Activated CD4-positive, CD25-positive, alpha-beta regulatory T cell treated with anti-CD3 and anti-CD28 coated beads, Interleukin-2, amount 50 U/mL, for 16 hours (primary cell): ENCODE measurements around the gene MSH3.
"Not testable (repeated sequence)": the region's sequence is repeated elsewhere in the genome, so short reads cannot be mapped to it uniquely, and the experiment has no call there.

Experiments
- DNase-seq: peaks from one replicate; pipeline ENCODE4 v3.0.0-alpha.2; 2020; ENCODE audit warnings: low read depth, low spot score

Gene MSH3

DNA sequence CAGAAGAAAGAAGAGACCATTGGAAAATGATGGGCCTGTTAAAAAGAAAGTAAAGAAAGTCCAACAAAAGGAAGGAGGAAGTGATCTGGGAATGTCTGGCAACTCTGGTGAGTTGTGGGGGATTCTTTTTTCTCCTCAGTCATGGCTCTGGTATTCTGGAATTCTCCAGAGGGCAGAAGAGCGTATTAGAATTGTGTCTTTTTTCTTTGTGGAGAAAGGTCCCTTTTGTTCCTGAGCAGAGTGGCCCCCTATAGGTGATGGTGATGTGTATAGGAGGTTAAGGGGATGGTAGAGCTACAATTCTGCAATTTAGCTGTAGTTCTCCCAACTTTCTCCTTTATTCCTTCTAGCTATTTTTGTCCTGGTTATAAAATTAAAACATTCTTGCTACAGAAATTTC lies 2.0 kb downstream of the MSH3 start:
- DNase-seq: no peak

DNA sequence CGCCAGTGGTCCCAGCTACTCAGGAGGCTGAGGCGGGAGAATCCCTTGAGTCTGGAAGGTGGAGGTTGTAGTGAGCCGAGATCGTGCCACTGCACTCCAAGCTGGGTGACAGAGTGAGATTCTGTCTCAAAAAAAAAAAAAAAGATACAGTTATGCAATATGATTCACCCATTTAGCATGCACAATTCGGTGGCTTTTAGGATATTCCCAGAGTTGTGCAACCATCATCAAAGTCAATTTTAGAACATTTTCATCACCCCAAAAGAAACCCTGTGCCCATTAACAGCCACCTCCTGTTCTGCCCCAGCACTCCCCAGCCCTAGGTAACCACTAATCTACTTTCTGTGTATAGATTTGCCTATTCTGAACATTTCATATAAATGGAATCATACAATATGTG lies 4.7 kb downstream of the MSH3 start:
- no peak for DNase-seq

DNA sequence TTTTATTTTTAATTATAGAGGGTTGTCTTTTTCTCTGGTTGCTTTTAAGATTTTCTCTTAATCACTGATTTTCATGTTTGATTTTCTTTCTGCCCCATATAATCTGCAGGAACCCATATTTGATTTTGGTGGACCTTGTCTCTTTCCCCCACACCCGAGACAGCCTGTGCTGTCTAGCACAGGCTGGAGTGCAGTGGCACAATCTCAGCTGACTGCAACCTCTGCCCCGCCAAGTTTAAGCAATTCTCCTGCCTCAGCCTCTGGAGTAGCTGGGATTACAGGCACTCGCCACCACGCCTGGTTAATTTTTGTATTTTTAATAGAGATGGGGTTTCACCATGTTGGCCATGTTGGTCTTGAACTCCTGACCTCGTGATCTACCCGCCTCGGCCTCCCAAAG lies 6.2 kb downstream of the MSH3 start:
- not testable (repeated sequence) for DNase-seq

DNA sequence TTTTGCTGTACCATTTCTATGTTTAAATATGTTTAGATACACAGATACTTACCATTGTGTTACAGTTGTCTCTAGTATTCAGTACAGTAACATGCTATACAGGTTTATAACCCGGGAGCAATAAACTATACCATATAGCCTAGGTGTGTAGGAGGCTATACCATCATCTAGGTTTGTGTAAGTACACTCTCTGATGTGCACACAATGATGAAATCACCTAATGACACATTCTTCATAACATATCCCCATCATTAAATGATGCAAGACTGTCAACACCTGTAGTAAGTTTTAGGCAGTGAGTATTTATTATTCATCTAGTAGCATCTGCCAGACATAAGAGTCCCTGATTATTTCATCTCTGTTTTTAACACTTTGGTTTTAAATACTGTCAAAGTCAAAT lies 7.7 kb downstream of the MSH3 start:
- DNase-seq: no peak

DNA sequence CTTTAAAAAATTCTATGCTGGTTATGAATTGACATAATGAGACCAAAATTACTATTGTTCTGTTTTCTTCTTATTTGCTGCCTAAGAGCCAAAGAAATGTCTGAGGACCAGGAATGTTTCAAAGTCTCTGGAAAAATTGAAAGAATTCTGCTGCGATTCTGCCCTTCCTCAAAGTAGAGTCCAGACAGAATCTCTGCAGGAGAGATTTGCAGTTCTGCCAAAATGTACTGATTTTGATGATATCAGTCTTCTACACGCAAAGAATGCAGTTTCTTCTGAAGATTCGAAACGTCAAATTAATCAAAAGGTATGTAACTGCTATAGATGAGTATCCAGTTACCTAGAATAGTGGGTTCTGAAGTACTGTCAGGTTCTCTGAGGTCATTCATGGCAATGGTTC lies 10.6 kb downstream of the MSH3 start:
- no peak for DNase-seq

DNA sequence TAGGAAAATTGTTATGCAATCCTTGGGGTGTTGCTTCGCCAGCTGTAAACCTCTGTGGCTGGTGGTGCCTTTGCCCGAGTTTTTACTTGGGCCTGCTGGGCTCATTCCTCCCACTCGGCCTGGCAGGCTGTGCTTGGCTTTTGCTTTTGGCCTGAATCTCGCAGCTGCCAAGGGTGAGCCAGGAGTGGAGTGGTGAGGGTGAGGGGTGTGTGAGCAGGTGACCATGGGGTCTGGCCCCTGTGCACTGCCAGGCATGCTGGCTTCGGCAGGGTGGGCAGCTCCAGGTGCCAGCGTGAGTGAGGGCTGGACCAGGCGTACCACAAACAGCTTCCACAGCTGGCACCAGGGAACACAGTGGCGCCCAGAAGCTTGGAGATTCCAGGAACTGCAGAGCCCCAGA lies 12.9 kb downstream of the MSH3 start:
- no peak for DNase-seq

DNA sequence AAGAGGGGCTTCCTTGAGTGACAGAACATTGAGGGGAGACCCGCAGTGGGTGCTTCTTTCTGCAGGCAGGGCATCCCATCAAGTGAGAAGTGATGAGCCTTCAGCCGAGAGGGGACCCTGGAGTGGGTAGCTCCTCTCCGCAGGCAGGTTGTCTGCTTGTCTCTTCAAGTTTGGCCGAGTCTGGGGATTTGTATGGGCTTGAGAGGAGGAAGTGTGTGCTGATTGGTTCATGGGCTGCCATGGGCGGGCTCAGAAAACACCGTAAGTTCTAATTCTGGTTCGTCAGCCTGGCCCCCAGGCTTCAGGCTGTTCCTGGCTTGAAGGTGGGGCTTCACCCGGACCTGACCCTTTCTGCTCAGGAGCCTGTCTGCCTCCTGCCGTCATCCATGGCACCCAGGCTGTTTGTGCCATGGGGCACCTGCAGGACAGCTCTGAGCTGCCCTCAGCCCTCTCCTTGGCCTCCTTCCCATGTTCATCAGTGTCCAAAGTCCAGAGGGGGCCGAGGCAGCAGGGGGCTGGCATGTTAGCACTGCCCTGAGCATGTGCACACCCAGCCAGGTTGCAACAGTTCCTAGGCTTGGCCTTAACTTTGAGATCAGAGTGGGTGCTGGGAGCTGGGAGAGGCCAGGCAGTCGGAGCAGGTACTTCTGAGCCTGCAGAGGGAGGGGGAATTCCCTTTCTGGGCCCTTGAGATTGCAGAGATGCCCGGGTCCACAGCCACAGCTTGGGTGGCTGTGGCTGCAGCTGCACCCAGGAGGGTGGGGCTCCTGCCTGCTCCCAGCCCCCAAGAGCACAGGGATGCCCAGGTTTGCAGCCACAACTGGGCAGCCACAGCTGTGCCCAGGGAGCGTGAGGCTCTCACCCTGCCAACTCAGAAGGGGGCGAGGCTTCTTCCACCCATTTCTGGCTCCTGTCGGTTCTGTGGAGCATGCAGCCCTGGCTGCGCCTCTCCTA lies 13.8 kb downstream of the MSH3 start:
- DNase-seq: no peak

DNA sequence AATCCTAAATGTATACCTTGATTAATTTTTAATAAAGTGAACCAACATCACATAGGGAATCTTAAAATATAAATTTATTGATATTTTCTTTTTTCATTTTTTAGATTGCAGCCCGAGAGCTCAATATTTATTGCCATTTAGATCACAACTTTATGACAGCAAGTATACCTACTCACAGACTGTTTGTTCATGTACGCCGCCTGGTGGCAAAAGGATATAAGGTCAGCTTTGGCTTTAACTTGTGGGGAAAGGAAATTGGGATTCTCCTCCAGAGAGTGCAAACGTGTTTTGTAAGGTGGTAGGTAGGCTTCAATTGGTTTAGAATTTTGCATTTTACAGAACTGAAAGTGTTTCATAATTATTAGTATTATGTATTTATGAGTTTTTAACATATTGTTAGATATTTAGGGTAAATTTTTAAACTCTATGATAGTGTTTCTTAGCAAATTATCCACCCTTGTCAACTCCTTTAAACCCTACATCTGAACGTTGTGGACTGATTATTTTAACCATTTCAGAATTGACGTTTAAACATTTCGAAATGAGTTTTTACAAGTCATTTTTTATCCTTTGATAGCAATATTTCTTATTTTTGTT lies 17.8 kb downstream of the MSH3 start:
- DNase-seq: peak; percentile 57

DNA sequence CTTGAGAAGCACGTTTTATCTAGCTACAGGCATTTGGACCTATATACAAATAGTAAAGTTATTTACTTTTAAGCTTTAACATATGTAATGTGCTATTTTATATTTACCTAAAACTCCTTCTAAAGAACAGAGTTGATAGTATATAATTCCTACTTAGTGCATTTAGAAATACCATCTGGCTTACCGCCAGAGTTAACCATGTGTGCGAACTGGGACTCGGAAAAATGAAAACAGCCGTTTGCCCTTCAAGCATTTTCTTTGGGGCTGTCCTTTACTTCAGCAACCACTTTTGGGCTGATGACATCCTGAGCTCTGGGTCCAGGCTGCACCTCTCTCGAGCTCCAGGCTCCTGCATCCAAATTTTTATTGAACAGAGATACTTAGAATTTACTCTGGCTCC lies 22.3 kb downstream of the MSH3 start:
- DNase-seq: no peak

DNA sequence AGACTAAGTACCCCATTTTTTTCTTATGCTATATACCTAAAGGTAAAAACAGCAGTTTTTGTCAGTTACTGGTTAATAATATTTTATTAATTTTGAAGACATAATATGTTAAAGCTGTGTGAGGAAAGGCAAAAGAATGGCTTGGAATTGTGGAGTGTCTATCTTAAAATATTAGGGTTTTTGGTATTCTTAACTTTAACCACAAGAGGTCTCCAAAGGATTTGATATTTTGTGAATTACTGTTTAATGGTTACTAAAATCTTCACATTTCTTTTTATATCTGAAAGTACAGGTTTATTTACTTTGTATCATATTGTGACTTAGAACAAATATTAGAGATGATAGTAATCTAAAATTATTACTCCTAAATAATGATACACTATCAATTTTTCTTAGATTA lies 32.3 kb downstream of the MSH3 start:
- no peak for DNase-seq

DNA sequence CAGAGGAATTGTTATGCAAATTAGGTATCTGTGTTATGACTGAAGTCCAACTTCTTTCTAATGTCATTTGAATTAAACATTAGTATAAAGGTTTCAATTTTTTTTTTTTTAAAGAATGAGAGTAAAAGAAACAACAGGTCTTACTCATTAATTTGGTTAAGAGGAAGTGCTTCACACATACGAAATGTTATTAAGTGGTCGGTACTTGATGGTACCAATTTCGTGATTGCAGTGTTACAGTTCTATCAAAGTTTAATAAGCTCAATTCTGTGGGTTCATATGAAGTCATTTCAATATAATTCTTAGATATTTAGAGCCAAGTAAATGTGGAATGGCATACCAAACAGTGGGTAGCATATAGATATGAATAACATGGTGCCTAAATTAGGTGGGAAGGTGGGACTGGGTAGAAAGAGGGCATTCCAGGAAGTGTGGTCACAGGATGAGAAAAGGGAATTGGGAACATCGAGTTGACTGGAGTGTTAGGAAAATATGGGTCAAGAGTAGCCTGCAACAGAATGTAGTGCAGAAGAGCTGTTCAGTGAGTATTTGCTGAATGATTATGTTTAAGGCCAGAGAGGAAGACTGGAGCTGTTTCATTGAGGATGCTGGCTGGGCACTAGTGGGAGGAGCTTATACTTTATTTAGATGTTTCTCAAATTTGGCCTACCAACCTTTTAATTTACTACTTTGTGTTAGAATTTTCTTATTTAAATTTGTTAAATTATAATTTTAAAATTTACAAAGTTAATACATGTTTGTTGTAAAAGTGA lies 34.4 kb downstream of the MSH3 start:
- no peak for DNase-seq

DNA sequence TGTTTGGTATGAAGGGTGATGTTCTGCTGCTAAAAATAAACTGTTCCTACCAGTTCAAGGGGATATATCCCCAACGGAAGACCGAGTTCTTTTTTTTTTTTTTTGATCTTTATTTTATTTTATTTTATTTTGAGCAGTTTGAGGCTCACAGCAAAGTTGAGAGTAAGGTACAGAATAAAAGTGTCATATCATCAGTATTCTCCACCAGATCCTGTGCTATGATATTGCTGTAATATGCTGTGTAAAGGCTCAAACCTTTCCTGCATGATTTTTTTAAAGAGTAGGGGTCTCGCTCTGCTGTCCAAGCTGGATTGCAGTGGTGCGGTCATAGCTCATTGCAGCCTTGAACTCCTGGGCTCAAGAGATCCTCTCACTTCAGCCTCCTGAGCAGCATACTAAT lies 35.2 kb downstream of the MSH3 start:
- DNase-seq: no peak

DNA sequence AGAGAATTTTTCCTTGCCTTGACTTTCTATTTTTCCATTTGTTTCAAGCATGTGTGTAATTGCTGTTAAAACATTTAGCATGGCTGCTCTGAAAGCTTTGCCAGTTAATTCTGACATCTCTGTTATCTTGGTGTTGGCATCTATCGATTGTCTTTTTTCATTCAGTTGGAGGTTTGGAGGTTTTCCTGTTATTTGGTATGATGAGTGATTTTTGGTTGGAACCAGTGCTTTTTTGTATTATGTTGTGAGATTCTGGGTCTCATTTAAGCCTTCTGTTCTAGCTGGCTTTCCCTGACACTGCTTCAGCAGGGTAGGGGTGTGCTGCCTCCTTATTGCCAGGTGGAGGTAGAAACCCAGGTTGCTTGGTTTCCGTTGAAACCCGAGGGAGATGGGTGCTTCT lies 41.2 kb downstream of the MSH3 start:
- DNase-seq: no peak

DNA sequence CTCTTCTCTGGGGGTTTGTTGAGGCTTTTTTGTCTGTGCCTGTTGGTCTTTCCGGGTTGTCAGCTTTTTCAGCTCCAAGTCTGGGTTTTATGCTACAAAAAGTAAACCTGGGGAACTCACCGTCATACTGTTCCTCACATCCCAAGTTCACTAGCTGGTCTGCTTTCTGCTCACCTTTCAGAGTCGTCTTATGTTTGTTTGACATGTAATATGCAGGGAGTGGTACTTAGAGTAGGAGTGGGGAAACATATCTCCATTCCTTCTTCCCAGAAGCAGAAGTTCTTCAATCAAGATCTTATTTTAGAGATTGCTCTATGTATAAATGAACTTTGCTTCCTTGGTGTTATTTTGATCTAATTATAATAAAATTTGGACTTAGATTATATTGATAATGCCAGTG lies 42.0 kb downstream of the MSH3 start:
- DNase-seq: no peak

DNA sequence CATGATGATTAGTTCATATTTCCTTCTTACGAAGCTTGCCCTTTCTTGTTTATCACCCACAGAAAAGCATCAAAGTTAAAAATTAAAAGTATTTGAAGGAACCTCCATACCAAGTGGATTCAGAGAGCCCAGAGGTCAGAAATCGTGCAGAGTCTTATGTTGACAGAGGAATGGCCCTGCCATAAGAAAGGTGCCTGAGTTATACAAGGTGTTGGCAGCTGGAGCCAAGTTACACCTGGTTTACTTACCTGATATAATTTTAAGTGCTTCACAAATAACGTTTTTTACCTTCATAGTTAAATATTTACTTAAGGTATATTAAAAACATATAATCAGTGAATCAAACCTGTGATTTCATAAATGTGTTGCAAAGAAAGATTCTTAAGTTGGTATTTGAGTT lies 42.6 kb downstream of the MSH3 start:
- DNase-seq: no peak

DNA sequence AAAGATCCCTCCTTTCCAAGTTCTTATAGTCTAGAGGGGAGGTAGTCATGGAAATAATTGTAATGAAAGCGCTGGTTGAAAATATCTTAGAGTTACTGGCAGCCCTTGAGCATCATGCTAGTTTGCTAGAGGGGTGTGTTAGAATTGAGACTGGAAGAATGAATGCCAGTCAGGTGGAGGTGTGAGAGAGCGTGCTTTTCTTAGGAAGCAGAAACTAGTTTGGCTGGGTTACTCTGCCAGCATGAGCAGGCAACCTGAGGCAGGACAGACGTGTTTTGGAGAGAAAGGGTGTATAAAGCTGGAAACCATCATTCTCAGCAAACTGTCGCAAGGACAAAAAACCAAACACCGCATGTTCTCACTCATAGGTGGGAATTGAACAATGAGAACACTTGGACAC lies 43.9 kb downstream of the MSH3 start:
- no peak for DNase-seq

DNA sequence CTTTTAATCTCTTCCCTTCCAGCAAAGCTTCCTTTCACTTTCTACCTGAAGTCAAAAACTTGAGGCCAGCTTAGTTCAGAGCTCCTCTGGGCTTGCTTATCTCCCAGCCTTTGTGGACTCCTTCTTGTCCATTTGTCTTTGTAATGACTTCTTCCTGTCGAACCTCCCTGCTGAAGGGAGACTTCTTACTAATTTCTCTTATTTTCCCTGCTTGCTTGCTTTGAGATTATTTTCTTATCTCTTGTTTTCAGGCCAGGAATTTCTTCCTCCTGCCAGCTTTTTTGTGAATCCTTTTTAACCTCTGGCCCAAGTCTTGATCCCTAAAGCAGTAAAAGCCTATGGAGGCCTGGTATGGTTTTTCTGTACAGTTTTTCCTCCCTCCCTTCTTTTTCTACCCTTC lies 47.1 kb downstream of the MSH3 start:
- no peak for DNase-seq

DNA sequence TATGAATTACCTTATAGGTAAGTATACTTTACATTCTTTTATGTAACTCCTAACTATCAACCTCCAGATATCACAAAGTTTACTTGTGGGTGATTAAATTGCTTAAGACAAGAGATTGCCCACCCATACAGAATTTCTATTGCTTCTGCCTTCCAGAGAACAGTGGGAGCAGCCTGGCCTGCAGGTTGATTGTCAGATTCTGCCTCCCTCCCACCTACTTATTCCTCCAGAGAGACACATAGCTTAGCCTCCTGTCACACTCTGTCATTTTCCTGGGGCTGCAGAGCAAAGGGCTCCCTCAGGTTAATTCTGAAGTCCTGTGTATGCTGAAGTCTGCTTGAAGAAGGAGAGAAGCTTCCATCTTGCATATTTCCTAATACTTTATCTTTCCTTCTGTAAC lies 48.8 kb downstream of the MSH3 start:
- no peak for DNase-seq

DNA sequence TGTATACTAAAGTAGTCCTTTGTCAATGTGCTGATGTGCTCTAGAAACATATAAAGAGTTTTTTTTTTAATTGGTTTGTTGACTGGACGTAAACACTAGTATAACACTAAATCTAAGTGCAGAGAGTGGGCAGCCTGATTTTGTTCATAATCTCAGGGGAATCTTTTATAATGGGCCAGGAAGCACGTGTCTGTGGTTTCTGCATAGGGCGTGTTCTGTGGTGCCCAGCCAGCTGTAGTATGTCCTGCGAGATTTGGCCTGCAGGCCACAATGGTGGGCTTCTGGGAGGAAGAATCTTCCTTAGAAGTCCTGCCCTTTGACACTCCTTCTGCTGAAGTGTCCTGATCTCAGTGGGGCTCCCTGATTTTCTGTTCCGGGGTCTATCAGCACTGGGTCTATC lies 49.3 kb downstream of the MSH3 start:
- DNase-seq: no peak

DNA sequence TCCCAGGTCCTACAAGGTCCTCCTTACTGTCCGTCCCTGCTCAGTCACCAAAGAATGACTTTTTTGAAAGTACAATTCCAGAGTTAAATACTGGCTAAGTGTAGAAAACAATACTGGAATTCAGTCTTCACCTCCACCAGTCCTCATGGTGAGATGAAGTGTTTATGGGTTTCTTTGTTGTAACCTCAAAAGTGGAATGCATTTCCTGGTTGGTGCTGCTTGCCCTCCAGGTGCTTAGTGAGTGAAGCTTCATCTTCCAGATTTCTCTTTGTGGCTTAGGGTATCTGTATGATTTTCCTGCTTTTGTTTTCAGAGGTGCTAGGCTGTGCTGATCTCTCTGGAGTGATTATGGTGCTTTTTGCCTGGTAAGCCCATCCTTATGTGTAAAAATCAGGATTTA lies 49.8 kb downstream of the MSH3 start:
- DNase-seq: no peak

DNA sequence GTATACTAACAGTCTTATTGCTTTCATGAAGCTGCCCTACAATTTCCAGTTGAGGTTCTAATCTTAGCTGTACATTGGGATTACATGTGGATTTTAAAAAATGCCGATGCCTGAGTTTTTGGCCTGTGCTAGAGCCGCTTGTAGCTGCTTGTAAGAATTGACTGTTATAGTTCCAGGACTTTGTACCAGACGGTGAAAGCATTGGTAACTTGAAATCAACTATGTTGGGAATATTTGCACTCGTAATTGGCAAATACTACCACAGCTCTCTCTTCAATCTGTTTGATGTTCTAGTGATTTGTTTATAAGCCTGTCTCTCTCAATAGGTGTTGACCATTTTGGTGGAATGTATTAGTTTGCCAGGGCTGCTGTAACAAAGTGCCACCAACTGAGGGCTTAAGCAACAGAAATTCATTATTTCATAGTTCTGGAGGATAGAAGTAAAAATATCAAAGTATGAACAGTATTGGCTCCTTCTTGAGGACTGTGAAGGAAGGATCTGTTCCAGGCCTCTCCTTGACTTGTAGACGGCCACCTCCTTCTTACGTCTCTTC lies 50.8 kb downstream of the MSH3 start:
- DNase-seq: no peak

DNA sequence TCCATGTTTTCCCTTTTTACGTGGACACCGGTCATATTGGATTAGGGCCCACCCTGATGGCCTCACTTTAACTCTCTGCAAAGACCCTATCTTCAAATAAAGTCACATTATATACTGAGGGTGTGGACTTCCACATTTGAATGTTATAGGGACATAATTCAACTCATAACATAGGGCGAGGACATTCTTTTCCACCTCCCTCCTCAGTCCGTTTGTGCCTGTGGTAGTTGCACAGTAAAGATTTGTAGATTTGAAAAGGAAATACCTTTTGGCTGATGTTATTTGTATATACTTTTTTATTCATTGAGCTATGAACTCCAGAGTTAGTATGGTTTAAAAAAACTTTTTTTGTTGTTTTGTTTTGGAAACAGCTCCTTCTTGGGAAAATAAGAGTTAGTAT lies 51.3 kb downstream of the MSH3 start:
- no peak for DNase-seq
